HCT116 (cell line): ENCODE results near the gene SH3BP4.
A peak's percentile ranks its signal among the peaks of the same experiment; 100 is the strongest.

ENCODE experiments used
- EZH2 ChIP-seq: fragments of 200-600 bp; sonication (generic); IDR thresholded peaks from 2 replicates; pipeline ENCODE4 v1.6.1; 2017; ENCODE audit warnings: antibody characterized with exemption, mixed run types
- EZH2phosphoT487 ChIP-seq: fragments of 200-600 bp; IDR thresholded peaks from 2 replicates; pipeline ENCODE4 v1.6.1; 2018; ENCODE audit warnings: antibody characterized with exemption, borderline replicate concordance
- JUND ChIP-seq: IDR thresholded peaks from 2 replicates; pipeline ENCODE4 v1.6.1; 2012
- POLR2A ChIP-seq: IDR thresholded peaks from 2 replicates; pipeline ENCODE4 v1.7.0; 2011; ENCODE audit warnings: borderline replicate concordance; ENCODE audit not compliant: insufficient read depth, insufficient read length; ENCODE audit errors: extremely low read depth
- POLR2AphosphoS5 ChIP-seq: IDR thresholded peaks from 2 replicates; pipeline ENCODE4 v1.6.1; 2011; ENCODE audit warnings: mild to moderate bottlenecking, low read depth, low read length, moderate library complexity
- RAD21 ChIP-seq: IDR thresholded peaks from 2 replicates; pipeline ENCODE4 v1.6.1; 2012; ENCODE audit warnings: low read depth, mild to moderate bottlenecking
- YY1 ChIP-seq: IDR thresholded peaks from 2 replicates; pipeline ENCODE4 v1.6.1; 2011; ENCODE audit warnings: low read length, low read depth, moderate library complexity, mild to moderate bottlenecking; ENCODE audit not compliant: insufficient replicate concordance; ENCODE audit errors: extremely low read depth
- ZNF274 ChIP-seq: fragments of 200-500 bp; sonication (Bioruptor generic); IDR thresholded peaks from 2 replicates; pipeline ENCODE4 v1.6.1; 2014; ENCODE audit warnings: mild to moderate bottlenecking, low read depth, low read length, inconsistent platforms
- TF ChIP-seq, protein P1 (sequence below), 3 experiments: fragments of 200-600 bp in 1 of 3; sonication (generic) in 1 of 3; IDR thresholded peaks in 2 of 3; conservative IDR thresholded peaks in 1 of 3; 2 replicates each; pipeline ENCODE4 v1.5.1; 2012 to 2017; ENCODE audit warnings: low read depth in 2 of 3, low read length in 2 of 3, antibody characterized with exemption in 1 of 3, borderline replicate concordance in 1 of 3, control low read depth in 1 of 3, mild to moderate bottlenecking in 1 of 3, mixed read lengths in 1 of 3, mixed run types in 1 of 3, moderate library complexity in 1 of 3; ENCODE audit not compliant: insufficient read depth in 1 of 3
- TF ChIP-seq, protein P2 (sequence below): IDR thresholded peaks from 2 replicates; pipeline ENCODE4 v1.6.1; 2012
- TF ChIP-seq, protein P3 (sequence below): IDR thresholded peaks from 2 replicates; pipeline ENCODE4 v1.6.1; 2011; ENCODE audit warnings: mild to moderate bottlenecking, low read length, moderate library complexity; ENCODE audit not compliant: insufficient replicate concordance; ENCODE audit errors: extremely low read depth
- TF ChIP-seq, protein P4 (sequence below): IDR thresholded peaks from 2 replicates; pipeline ENCODE4 v1.6.1; 2012
- TF ChIP-seq, protein P5 (sequence below): IDR thresholded peaks from 2 replicates; pipeline ENCODE4 v1.6.1; 2012; ENCODE audit warnings: low read depth

DNA sequence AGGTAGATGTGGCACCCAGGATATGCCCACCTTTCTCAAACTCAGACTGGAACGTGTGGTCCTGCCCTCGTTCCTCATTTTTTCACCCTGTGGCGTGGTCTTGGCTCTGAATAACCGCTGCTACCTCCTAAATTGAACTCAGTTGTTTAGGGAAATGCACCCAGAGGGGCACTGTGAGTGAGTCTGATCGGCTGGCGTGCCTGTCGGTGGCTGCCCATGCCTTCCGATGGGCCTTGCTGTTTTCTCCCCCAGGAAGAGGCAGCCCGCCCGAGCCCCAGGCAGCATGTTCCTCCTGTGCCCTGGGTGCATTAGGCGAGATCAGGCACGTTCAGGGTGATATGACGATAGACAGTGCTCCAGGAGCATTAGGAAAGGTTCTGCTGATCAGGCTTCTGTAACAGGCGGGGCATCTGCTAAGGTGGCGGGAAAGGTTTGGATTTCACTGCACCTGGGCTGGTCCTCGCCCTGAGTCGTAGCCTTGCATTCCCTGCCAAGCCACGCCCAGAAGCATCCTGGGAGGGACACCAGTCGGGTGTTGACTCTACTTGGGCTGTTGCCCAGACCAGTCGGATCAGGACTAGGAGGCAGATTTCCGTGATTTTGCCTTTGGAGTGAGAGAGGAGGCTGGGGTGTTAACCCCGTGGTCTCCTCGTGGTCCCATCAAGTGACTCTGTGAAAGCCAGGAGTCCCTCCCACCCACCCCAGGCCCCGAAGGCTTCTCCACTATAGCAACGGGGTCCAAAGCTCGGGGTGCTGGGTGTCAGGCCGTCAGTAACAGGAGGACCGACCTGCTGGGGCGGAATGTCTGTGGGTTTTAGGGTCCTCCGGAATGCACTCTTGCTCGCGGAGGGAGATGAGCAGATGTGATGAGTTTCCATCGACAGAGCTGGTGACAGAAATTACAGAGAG lies 75.1 kb downstream of the SH3BP4 start:
- TF ChIP-seq, protein P1, sequence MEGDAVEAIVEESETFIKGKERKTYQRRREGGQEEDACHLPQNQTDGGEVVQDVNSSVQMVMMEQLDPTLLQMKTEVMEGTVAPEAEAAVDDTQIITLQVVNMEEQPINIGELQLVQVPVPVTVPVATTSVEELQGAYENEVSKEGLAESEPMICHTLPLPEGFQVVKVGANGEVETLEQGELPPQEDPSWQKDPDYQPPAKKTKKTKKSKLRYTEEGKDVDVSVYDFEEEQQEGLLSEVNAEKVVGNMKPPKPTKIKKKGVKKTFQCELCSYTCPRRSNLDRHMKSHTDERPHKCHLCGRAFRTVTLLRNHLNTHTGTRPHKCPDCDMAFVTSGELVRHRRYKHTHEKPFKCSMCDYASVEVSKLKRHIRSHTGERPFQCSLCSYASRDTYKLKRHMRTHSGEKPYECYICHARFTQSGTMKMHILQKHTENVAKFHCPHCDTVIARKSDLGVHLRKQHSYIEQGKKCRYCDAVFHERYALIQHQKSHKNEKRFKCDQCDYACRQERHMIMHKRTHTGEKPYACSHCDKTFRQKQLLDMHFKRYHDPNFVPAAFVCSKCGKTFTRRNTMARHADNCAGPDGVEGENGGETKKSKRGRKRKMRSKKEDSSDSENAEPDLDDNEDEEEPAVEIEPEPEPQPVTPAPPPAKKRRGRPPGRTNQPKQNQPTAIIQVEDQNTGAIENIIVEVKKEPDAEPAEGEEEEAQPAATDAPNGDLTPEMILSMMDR (IDR thresholded peaks at IDR 0.05 in 2 of 3, conservative IDR thresholded peaks at IDR 0.05 in 1 of 3; ENCODE audit: borderline replicate concordance in 1 of 3, insufficient read depth in 1 of 3, low read depth in 2 of 3, low read length in 2 of 3) = no peak
- TF ChIP-seq JUND = no peak
- no peak for TF ChIP-seq EZH2
- TF ChIP-seq, protein P2, sequence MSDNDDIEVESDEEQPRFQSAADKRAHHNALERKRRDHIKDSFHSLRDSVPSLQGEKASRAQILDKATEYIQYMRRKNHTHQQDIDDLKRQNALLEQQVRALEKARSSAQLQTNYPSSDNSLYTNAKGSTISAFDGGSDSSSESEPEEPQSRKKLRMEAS = peak; percentile 18; the same call in 1 of the 2 replicates
- no peak for TF ChIP-seq RAD21
- TF ChIP-seq, protein P3, sequence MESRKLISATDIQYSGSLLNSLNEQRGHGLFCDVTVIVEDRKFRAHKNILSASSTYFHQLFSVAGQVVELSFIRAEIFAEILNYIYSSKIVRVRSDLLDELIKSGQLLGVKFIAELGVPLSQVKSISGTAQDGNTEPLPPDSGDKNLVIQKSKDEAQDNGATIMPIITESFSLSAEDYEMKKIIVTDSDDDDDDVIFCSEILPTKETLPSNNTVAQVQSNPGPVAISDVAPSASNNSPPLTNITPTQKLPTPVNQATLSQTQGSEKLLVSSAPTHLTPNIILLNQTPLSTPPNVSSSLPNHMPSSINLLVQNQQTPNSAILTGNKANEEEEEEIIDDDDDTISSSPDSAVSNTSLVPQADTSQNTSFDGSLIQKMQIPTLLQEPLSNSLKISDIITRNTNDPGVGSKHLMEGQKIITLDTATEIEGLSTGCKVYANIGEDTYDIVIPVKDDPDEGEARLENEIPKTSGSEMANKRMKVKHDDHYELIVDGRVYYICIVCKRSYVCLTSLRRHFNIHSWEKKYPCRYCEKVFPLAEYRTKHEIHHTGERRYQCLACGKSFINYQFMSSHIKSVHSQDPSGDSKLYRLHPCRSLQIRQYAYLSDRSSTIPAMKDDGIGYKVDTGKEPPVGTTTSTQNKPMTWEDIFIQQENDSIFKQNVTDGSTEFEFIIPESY = no peak
- TF ChIP-seq, protein P4, sequence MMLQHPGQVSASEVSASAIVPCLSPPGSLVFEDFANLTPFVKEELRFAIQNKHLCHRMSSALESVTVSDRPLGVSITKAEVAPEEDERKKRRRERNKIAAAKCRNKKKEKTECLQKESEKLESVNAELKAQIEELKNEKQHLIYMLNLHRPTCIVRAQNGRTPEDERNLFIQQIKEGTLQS = no peak
- TF ChIP-seq, protein P5, sequence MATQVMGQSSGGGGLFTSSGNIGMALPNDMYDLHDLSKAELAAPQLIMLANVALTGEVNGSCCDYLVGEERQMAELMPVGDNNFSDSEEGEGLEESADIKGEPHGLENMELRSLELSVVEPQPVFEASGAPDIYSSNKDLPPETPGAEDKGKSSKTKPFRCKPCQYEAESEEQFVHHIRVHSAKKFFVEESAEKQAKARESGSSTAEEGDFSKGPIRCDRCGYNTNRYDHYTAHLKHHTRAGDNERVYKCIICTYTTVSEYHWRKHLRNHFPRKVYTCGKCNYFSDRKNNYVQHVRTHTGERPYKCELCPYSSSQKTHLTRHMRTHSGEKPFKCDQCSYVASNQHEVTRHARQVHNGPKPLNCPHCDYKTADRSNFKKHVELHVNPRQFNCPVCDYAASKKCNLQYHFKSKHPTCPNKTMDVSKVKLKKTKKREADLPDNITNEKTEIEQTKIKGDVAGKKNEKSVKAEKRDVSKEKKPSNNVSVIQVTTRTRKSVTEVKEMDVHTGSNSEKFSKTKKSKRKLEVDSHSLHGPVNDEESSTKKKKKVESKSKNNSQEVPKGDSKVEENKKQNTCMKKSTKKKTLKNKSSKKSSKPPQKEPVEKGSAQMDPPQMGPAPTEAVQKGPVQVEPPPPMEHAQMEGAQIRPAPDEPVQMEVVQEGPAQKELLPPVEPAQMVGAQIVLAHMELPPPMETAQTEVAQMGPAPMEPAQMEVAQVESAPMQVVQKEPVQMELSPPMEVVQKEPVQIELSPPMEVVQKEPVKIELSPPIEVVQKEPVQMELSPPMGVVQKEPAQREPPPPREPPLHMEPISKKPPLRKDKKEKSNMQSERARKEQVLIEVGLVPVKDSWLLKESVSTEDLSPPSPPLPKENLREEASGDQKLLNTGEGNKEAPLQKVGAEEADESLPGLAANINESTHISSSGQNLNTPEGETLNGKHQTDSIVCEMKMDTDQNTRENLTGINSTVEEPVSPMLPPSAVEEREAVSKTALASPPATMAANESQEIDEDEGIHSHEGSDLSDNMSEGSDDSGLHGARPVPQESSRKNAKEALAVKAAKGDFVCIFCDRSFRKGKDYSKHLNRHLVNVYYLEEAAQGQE = no peak
- no peak for TF ChIP-seq YY1
- no peak for TF ChIP-seq POLR2A
- no peak for TF ChIP-seq EZH2phosphoT487
- no peak for TF ChIP-seq ZNF274
- TF ChIP-seq POLR2AphosphoS5 = no peak; the same call in none of the 2 replicates
